ENCODE measurements around the gene EEF1E1. TPM values are rescaled to one million over a fixed set of nuclear protein-coding genes. Genes with fewer than 3 reads are reported as not detected.

Gene EEF1E1
- total RNA-seq, 1 donor from 2014 or later = 15.5 TPM

DNA sequence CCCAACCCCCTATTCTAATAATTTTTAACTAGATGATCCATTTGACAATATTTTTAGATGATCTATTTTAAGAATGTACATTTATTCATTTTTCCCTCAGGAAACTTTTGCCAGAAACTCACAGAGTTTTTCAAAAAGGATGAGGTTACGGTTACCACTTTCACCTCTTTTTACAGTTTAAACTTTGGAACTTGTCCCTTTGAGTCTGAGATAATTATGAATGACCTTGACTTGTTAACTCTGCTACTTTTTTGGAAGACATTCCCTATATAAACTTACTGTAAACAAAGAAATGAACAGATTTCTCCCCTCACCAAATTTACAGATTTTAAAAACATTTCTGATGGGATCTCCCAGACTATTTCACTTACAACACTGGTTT is 19.8 kb downstream of the EEF1E1 start:
- Histone ChIP-seq H3K27ac (peak overlapping the region; percentile 74 to 75), H3K4me3 (no peak overlapping the region), H3K9me3 (no peaks in the 10 kb centered on the region), H3K36me3 (peaks cover 0 to 2% of the 10 kb centered on the region in 2 donors), H3K4me1 (peaks cover 0 to 22% of the 10 kb centered on the region in 2 donors), H3K27me3 (no peaks in the 10 kb centered on the region)
- TF ChIP-seq, protein P1, sequence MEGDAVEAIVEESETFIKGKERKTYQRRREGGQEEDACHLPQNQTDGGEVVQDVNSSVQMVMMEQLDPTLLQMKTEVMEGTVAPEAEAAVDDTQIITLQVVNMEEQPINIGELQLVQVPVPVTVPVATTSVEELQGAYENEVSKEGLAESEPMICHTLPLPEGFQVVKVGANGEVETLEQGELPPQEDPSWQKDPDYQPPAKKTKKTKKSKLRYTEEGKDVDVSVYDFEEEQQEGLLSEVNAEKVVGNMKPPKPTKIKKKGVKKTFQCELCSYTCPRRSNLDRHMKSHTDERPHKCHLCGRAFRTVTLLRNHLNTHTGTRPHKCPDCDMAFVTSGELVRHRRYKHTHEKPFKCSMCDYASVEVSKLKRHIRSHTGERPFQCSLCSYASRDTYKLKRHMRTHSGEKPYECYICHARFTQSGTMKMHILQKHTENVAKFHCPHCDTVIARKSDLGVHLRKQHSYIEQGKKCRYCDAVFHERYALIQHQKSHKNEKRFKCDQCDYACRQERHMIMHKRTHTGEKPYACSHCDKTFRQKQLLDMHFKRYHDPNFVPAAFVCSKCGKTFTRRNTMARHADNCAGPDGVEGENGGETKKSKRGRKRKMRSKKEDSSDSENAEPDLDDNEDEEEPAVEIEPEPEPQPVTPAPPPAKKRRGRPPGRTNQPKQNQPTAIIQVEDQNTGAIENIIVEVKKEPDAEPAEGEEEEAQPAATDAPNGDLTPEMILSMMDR (IDR thresholded peaks at IDR 0.05) = no peak
- no peak for DNase-seq (ENCODE audit: low spot score in 2 of 2)
- intact Hi-C loops (cut with DNase I) = no loop called here

DNA sequence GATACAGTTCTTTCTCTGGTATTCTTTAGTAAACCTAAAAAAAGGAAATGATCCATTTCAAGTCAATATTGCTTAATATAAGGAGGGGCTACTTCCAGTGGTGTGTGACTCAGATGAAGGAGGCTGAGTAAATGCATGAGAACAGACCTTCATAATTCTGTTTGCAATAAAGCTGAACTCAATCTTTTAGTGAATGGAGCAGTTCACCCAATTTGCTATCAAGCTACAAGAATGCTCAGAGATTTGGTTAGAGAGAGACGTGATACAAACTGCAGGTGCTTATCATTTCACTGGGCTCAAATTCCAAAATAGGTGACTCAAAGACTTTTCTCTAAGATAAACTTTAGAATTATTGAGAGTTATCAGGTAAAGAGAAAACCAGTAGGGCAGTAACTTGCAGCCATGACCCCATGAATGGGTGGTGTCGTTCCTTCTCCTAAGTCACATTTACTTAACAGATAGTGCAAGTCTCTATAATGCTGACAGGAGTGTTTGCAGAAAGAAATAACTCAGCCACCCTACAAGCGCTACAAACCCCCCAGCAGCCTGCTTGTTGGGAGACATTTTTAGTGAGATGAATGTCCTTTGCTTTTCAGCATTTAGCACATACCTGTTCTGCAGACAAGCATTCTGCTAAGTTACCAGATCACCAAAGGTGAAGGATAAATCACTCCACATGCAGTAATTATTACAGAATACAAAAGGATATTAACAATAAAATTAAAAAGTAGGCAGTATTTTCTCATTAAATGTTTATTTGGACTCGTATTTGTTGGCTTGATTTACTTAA is 21.8 kb downstream of the EEF1E1 start:
- H3K27ac ChIP-seq = no peak overlapping the region
- intact Hi-C loops (cut with DNase I) = no loop called here
- no peak overlapping the region for H3K4me3 ChIP-seq
- peaks cover 0 to 22% of the 10 kb centered on the region in 2 donors for H3K4me1 ChIP-seq
- no peaks in the 10 kb centered on the region for H3K9me3 ChIP-seq
- TF ChIP-seq, protein P1 (IDR thresholded peaks at IDR 0.05) = no peak
- no peaks in the 10 kb centered on the region for H3K36me3 ChIP-seq
- no peak for DNase-seq (ENCODE audit: low spot score in 2 of 2)
- no peaks in the 10 kb centered on the region for H3K27me3 ChIP-seq

DNA sequence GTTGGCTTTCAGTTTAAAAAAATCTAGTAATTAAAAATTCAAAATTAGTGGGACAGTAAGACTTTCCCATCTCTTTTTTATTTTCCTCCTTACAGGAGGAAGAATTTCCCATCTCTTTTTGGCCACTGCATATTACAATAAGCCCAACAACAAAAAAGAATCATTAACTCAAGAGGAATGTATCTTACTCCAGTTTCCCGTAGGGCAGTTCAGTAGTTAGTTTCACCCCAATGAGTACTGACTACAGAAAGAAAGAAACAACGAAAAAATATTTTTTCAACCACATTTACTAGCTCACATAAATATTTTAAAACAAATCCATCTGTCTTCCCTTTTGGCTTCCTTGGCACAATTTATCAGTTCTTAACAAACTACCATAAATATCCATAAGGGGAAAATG is 23.2 kb downstream of the EEF1E1 start:
- Histone ChIP-seq H3K4me3 (no peak overlapping the region), H3K36me3 (no peaks in the 10 kb centered on the region), H3K27ac (no peak overlapping the region), H3K9me3 (no peaks in the 10 kb centered on the region), H3K27me3 (no peaks in the 10 kb centered on the region), H3K4me1 (peaks cover 0 to 18% of the 10 kb centered on the region in 2 donors)
- DNase-seq (ENCODE audit: low spot score in 2 of 2) = no peak
- TF ChIP-seq, protein P1 (IDR thresholded peaks at IDR 0.05) = no peak
- intact Hi-C loops (cut with DNase I) = no loop called here

DNA sequence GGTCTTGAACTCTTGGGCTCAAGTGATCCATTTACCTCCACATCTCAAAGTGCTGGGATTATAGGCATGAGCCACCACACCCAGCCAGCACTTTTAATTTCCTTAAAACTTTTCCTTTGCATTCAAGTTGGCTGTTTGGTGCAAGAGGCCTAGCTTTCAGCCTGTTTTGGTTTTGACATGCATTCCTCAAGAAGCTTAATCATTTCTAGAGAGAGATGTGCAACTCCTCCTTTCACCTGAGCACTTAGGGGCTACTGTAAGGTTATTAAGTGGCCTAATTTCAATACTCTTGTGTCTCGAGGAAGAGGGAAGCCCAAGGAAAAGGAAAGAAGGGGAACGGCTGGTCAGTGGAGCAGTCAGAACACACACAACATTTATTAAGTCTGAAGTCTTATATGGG is 24.4 kb downstream of the EEF1E1 start:
- no peak overlapping the region for H3K27ac ChIP-seq
- intact Hi-C loops (cut with DNase I) = no loop called here

DNA sequence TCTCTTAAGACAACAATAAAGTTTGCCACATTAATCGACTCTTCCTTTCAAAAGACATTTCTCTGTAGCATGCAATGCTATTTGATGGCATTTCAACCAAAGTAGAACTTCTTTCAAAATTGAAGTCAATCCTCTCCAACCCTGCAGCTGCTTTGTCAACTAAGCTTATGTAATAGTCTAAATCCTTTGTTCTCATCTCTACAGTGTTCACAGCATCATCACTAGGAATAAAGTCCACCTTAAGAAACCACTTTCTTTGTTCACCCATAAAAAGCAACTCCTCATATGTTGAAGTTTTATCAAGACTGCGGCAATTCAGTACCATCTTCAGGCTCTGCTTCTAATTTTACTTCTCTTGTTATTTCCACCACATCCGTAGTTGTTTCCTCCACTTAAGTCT is 26.6 kb downstream of the EEF1E1 start:
- H3K36me3 ChIP-seq = no peaks in the 10 kb centered on the region
- H3K9me3 ChIP-seq = no peaks in the 10 kb centered on the region
- H3K4me3 ChIP-seq = no peak overlapping the region
- H3K27me3 ChIP-seq = no peaks in the 10 kb centered on the region
- intact Hi-C loops (cut with DNase I) = no loop called here
- DNase-seq (ENCODE audit: low spot score in 2 of 2) = no peak
- TF ChIP-seq, protein P1 (IDR thresholded peaks at IDR 0.05) = no peak
- peaks cover 0 to 7% of the 10 kb centered on the region in 2 donors for H3K4me1 ChIP-seq
- H3K27ac ChIP-seq = no peak overlapping the region

More for the DNA sequence above, 24.4 kb downstream of the EEF1E1 start:
- DNase-seq (ENCODE audit: low spot score in 2 of 2) = no peak
- no peaks in the 10 kb centered on the region for H3K36me3 ChIP-seq
- no peak overlapping the region for H3K4me3 ChIP-seq
- peaks cover 0 to 15% of the 10 kb centered on the region in 2 donors for H3K4me1 ChIP-seq
- TF ChIP-seq, protein P1 (IDR thresholded peaks at IDR 0.05) = no peak
- no peaks in the 10 kb centered on the region for H3K27me3 ChIP-seq
- H3K9me3 ChIP-seq = no peaks in the 10 kb centered on the region

All from ascending aorta (tissue), 2 donors.